IMR-90 (cell line): ENCODE results near the gene SLC35F3. TPM values are rescaled to one million over a fixed set of nuclear protein-coding genes. Genes with fewer than 3 reads are reported as not detected.

Experiments used
- ATAC-seq: fragments of 200-7000 bp; cut with Tn5 transposase; 2 replicates; pipeline ENCODE4 v1.9.1; 2020; ENCODE audit warnings: low read depth, mild to moderate bottlenecking, moderate library complexity
- BruUV-seq: library from RNA; stranded (reverse); fragments of 400-500 nt; replicated peaks from 2 replicates; lab custom pipeline; 2021; lab: Mats Ljungman, UMichigan
- CTCF ChIA-PET: fragments of 300-600 bp; formaldehyde crosslinking; extraction: SDS; loops from one replicate; lab custom pipeline; 2021; ENCODE audit warnings: antibody characterized with exemption; lab: Yijun Ruan, JAX
- POLR2A ChIA-PET: fragments of 300-600 bp; sonication (Branson Sonifier 250); formaldehyde crosslinking; loops from one replicate; lab custom pipeline; 2022; ENCODE audit warnings: antibody characterized with exemption; ENCODE audit not compliant: unreplicated experiment; lab: Charles Lee
- DNase-seq: peaks from one replicate; pipeline ENCODE4 v3.0.0; 2013
- H2AFZ ChIP-seq: replicated peaks from 2 replicates; pipeline ENCODE3; 2013; ENCODE audit warnings: low read length, mild to moderate bottlenecking; ENCODE audit not compliant: poor library complexity
- H2AK5ac ChIP-seq: 2 replicates; pipeline ENCODE4 v1.6.1; 2013; ENCODE audit warnings: low read depth, low read length, inconsistent platforms
- H2AK9ac ChIP-seq: replicated peaks from 2 replicates; pipeline ENCODE3; 2013; ENCODE audit warnings: mild to moderate bottlenecking, low read depth, low read length, moderate library complexity; ENCODE audit not compliant: poor library complexity
- H2BK120ac ChIP-seq: 2 replicates; pipeline ENCODE4 v1.6.1; 2013; ENCODE audit warnings: low read depth, low read length, inconsistent platforms
- H2BK15ac ChIP-seq: 3 replicates; pipeline ENCODE4 v1.6.1; 2013; ENCODE audit warnings: low read depth, low read length, inconsistent platforms
- H2BK20ac ChIP-seq: 2 replicates; pipeline ENCODE4 v1.6.1; 2013; ENCODE audit warnings: low read depth, mild to moderate bottlenecking, inconsistent platforms, low read length, moderate library complexity
- H2BK5ac ChIP-seq: 2 replicates; pipeline ENCODE4 v1.6.1; 2013; ENCODE audit warnings: mild to moderate bottlenecking, low read depth, low read length, inconsistent platforms; ENCODE audit not compliant: poor library complexity, severe bottlenecking
- H3K14ac ChIP-seq: replicated peaks from 2 replicates; pipeline ENCODE4 v1.6.1; 2013; ENCODE audit warnings: low read depth, low read length, inconsistent platforms
- H3K18ac ChIP-seq: 2 replicates; pipeline ENCODE4 v1.6.1; 2013; ENCODE audit warnings: low read depth, low read length, control low read depth
- H3K23ac ChIP-seq: 2 replicates; pipeline ENCODE4 v1.6.1; 2013; ENCODE audit warnings: low read depth, low read length, inconsistent platforms
- H3K27ac ChIP-seq: 2 replicates; pipeline ENCODE4 v1.5.1; 2013; ENCODE audit warnings: mild to moderate bottlenecking, control low read depth, low read length; ENCODE audit not compliant: insufficient read depth
- H3K27me3 ChIP-seq: 2 replicates; pipeline ENCODE4 v1.6.1; 2013; ENCODE audit warnings: low read length; ENCODE audit not compliant: control insufficient read depth, insufficient read depth
- H3K36me3 ChIP-seq: 2 replicates; pipeline ENCODE4 v1.6.1; 2013; ENCODE audit warnings: low read length, mixed read lengths; ENCODE audit not compliant: control insufficient read depth, insufficient read depth
- H3K4ac ChIP-seq: 2 replicates; pipeline ENCODE4 v1.6.1; 2013; ENCODE audit warnings: low read depth, low read length, inconsistent platforms
- H3K4me1 ChIP-seq: 2 replicates; pipeline ENCODE4 v1.6.1; 2013; ENCODE audit warnings: low read length, mixed read lengths; ENCODE audit not compliant: control insufficient read depth, insufficient read depth
- H3K4me2 ChIP-seq: 2 replicates; pipeline ENCODE4 v1.6.1; 2013; ENCODE audit warnings: low read depth, mild to moderate bottlenecking, control low read depth, low read length, moderate library complexity
- H3K4me3 ChIP-seq: 2 replicates; pipeline ENCODE4 v1.5.1; 2013; ENCODE audit warnings: low read depth, mild to moderate bottlenecking, control low read depth, low read length, moderate library complexity; ENCODE audit not compliant: insufficient read depth
- H3K56ac ChIP-seq: 2 replicates; pipeline ENCODE4 v1.6.1; 2013; ENCODE audit warnings: low read length, inconsistent platforms; ENCODE audit not compliant: insufficient read depth; ENCODE audit errors: extremely low read depth
- H3K79me1 ChIP-seq, 2 experiments: 2 replicates each; pipeline ENCODE4 v1.6.1; 2013; ENCODE audit warnings: low read length in 2 of 2, inconsistent platforms in 1 of 2, low read depth in 1 of 2
- H3K9ac ChIP-seq: 2 replicates; pipeline ENCODE4 v1.6.1; 2013; ENCODE audit warnings: low read depth, low read length, control low read depth
- H3K9me1 ChIP-seq: 2 replicates; pipeline ENCODE4 v1.6.1; 2013; ENCODE audit warnings: low read length, inconsistent platforms; ENCODE audit not compliant: insufficient read depth
- H3K9me3 ChIP-seq: 2 replicates; pipeline ENCODE4 v1.6.1; 2013; ENCODE audit warnings: low read length; ENCODE audit not compliant: control insufficient read depth, insufficient read depth
- H4K20me1 ChIP-seq: 2 replicates; pipeline ENCODE4 v1.6.1; 2013; ENCODE audit warnings: low read length, inconsistent platforms; ENCODE audit not compliant: insufficient read depth
- H4K5ac ChIP-seq: 2 replicates; pipeline ENCODE4 v1.6.1; 2013; ENCODE audit warnings: mild to moderate bottlenecking, low read depth, low read length, control low read depth
- H4K8ac ChIP-seq, 2 experiments: 2 replicates each; pipeline ENCODE4 v1.6.1; 2013; ENCODE audit warnings: low read depth in 2 of 2, low read length in 2 of 2, control low read depth in 1 of 2, inconsistent platforms in 1 of 2
- H4K91ac ChIP-seq: 2 replicates; pipeline ENCODE4 v1.6.1; 2013; ENCODE audit warnings: low read depth, low read length, inconsistent platforms; ENCODE audit not compliant: insufficient read depth
- BHLHE40 ChIP-seq: fragments of 150-350 bp; IDR thresholded peaks from 2 replicates; pipeline ENCODE4 v1.6.1; 2016; ENCODE audit warnings: mild to moderate bottlenecking, low read depth, low read length
- CHD1 ChIP-seq: IDR thresholded peaks from 2 replicates; pipeline ENCODE4 v1.6.1; 2012; ENCODE audit warnings: low read depth, low read length, improper control_type of control experiment
- FOS ChIP-seq: fragments of 150-350 bp; IDR thresholded peaks from 2 replicates; pipeline ENCODE4 v1.6.1; 2016; ENCODE audit warnings: low read depth, low read length
- MAFK ChIP-seq: IDR thresholded peaks from 2 replicates; pipeline ENCODE4 v1.6.1; 2012; ENCODE audit warnings: low read depth, low read length, improper control_type of control experiment
- RAD21 ChIP-seq: IDR thresholded peaks from 2 replicates; pipeline ENCODE4 v1.6.1; 2012; ENCODE audit warnings: low read length, improper control_type of control experiment
- RCOR1 ChIP-seq: IDR thresholded peaks from 2 replicates; pipeline ENCODE4 v1.6.1; 2012; ENCODE audit warnings: mild to moderate bottlenecking, low read length, improper control_type of control experiment; ENCODE audit not compliant: insufficient replicate concordance
- RFX5 ChIP-seq: IDR thresholded peaks from 2 replicates; pipeline ENCODE4 v1.8.0; 2012; ENCODE audit warnings: low read depth, mild to moderate bottlenecking, low read length, moderate library complexity
- SMC3 ChIP-seq: fragments of 150-350 bp; IDR thresholded peaks from 2 replicates; pipeline ENCODE4 v1.6.1; 2016; ENCODE audit warnings: low read depth, mild to moderate bottlenecking, antibody characterized with exemption, low read length, moderate library complexity
- WGBS, 2 experiments: methylation state at CpG; one replicate each; pipeline versions ENCODE4 v1.1.5 to v1.1.7; 2013; ENCODE audit warnings: missing lambda C conversion rate in 2 of 2; ENCODE audit not compliant: insufficient read length in 1 of 2; ENCODE audit errors: extremely low coverage in 2 of 2; 5-methylcytosine and 5-hydroxymethylcytosine counted together
- dilution Hi-C: fragments of 300-500 bp; cut with HindIII; formaldehyde crosslinking; loops from one replicate; pipeline ENCODE4 v1.14.3; 2018; ENCODE audit warnings: low sequenced_read_pairs; ENCODE audit not compliant: unreplicated experiment
- in situ Hi-C: fragments of 300-500 bp; cut with MboI; formaldehyde crosslinking; loops from 3 replicates; pipeline ENCODE4 v1.14.3; 2019; ENCODE audit warnings: low sequenced_read_pairs, inconsistent platforms, mixed read lengths
- intact Hi-C: fragments of 100-400 bp; cut with micrococcal nuclease; formaldehyde crosslinking; loops from 2 replicates; pipeline ENCODE4 v1.10.0; 2022
- polyA plus RNA-seq, 3 experiments: library from polyadenylated mRNA; depleted of rRNA; stranded (reverse); fragments of >200 nt; gene quantifications; 2 replicates each; pipeline ENCODE4 v1.2.3, GENCODE V29; 2012; ENCODE audit warnings: low replicate concordance in 1 of 3
- total RNA-seq: library from RNA; depleted of rRNA; stranded (reverse); fragments of >200 nt; gene quantifications from 2 replicates; pipeline ENCODE4 v1.2.3, GENCODE V29; 2012
- TF ChIP-seq, protein P1 (sequence below): fragments of 150-350 bp; IDR thresholded peaks from 2 replicates; pipeline ENCODE4 v1.6.1; 2017; ENCODE audit warnings: mild to moderate bottlenecking, antibody characterized with exemption, low read length, low read depth
- TF ChIP-seq, protein P2 (sequence below): conservative IDR thresholded peaks from 2 replicates; pipeline ENCODE4 v1.5.1; 2012; ENCODE audit warnings: mild to moderate bottlenecking, low read depth, low read length, improper control_type of control experiment

Gene SLC35F3
- total and polyA plus RNA-seq, 2 of the 4 experiments (the other 2 are of a cell fraction): under 0.01 to 0.17 TPM

DNA sequence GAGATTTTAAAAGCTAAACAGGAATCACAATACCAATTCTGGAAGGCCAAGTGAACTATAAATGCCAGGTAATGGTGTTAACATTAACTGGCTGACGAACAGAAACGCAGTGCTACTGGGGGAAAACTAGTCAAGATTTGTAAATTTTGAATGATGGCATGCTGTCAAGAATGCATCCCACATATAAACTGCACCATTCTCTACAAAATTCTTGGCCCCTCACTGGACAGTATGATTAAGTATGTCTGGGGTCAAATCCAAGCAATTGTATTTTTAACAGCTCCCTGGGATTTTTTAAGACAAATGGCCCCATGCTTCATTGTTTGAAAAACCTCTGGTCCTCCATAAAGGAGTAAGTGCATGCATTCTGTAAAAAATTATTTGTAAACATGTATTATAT is 395.6 kb downstream of the SLC35F3 start:
- H2AK9ac ChIP-seq: no peak overlapping the region
- no peaks in the 10 kb centered on the region for H3K9me3 ChIP-seq
- no peak overlapping the region for H3K14ac ChIP-seq
- no peak for ATAC-seq
- no peak overlapping the region for H4K5ac ChIP-seq
- no peak overlapping the region for H4K8ac ChIP-seq
- H2BK5ac ChIP-seq: no peak overlapping the region
- TF ChIP-seq SMC3 (no peak), RFX5 (no peak), RCOR1 (no peak), RAD21 (no peak), BHLHE40 (no peak), MAFK (no peak), CHD1 (no peak), FOS (no peak)
- TF ChIP-seq, protein P1, sequence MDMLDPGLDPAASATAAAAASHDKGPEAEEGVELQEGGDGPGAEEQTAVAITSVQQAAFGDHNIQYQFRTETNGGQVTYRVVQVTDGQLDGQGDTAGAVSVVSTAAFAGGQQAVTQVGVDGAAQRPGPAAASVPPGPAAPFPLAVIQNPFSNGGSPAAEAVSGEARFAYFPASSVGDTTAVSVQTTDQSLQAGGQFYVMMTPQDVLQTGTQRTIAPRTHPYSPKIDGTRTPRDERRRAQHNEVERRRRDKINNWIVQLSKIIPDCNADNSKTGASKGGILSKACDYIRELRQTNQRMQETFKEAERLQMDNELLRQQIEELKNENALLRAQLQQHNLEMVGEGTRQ: no peak
- TF ChIP-seq, protein P2, sequence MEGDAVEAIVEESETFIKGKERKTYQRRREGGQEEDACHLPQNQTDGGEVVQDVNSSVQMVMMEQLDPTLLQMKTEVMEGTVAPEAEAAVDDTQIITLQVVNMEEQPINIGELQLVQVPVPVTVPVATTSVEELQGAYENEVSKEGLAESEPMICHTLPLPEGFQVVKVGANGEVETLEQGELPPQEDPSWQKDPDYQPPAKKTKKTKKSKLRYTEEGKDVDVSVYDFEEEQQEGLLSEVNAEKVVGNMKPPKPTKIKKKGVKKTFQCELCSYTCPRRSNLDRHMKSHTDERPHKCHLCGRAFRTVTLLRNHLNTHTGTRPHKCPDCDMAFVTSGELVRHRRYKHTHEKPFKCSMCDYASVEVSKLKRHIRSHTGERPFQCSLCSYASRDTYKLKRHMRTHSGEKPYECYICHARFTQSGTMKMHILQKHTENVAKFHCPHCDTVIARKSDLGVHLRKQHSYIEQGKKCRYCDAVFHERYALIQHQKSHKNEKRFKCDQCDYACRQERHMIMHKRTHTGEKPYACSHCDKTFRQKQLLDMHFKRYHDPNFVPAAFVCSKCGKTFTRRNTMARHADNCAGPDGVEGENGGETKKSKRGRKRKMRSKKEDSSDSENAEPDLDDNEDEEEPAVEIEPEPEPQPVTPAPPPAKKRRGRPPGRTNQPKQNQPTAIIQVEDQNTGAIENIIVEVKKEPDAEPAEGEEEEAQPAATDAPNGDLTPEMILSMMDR: no peak
- no peak overlapping the region for H2BK20ac ChIP-seq
- BruUV-seq: no TSS peak
- no peaks in the 10 kb centered on the region for H4K20me1 ChIP-seq
- ChIA-PET CTCF (interaction anchor here (1.5 kb wide), 1 partner anchor 10 kb away, joined by 7 read pairs; no protein-coding TSS in a partner anchor), POLR2A (interaction anchor here (0.8 kb wide), 1 partner anchor 111 kb away, joined by 13 read pairs; no protein-coding TSS in a partner anchor)
- no peak overlapping the region for H2AK5ac ChIP-seq
- no peak overlapping the region for H3K4me2 ChIP-seq
- no peak overlapping the region for H3K4ac ChIP-seq
- H3K56ac ChIP-seq: no peak overlapping the region
- no peak overlapping the region for H3K4me3 ChIP-seq
- H3K23ac ChIP-seq: no peak overlapping the region
- no peak overlapping the region for H4K91ac ChIP-seq
- no peaks in the 10 kb centered on the region for H3K4me1 ChIP-seq
- no peak overlapping the region for H3K18ac ChIP-seq
- H2AFZ ChIP-seq: no peak overlapping the region
- H2BK120ac ChIP-seq: no peak overlapping the region
- no peaks in the 10 kb centered on the region for H3K9me1 ChIP-seq
- no peaks in the 10 kb centered on the region for H3K27me3 ChIP-seq
- dilution Hi-C loops (no loop called here), in situ Hi-C loops (loop anchor here (25.0 kb wide), 1 partner anchor 163 kb away; no protein-coding TSS in a partner anchor), intact Hi-C loops (no loop called here)
- no peak overlapping the region for H3K27ac ChIP-seq
- H3K9ac ChIP-seq: no peak overlapping the region
- WGBS, 2 experiments: no CpG with 5 or more reads among the region's 2 CpGs
- H2BK15ac ChIP-seq: no peak overlapping the region
- H3K79me1 ChIP-seq: no peaks in the 10 kb centered on the region
- H3K36me3 ChIP-seq: no peaks in the 10 kb centered on the region
- DNase-seq: no peak
